GM19351 (cell line): ENCODE data around the gene CDK8.
"Not testable (repeated sequence)": the region's sequence is repeated elsewhere in the genome, so short reads cannot be mapped to it uniquely, and the experiment has no call there.

Experiments
- ATAC-seq: cut with Tn5 transposase; IDR thresholded peaks from one replicate; pipeline ENCODE4 v1.9.1; 2021; ENCODE audit warnings: mild to moderate bottlenecking, moderate library complexity; ENCODE audit not compliant: unreplicated experiment

Gene CDK8

DNA sequence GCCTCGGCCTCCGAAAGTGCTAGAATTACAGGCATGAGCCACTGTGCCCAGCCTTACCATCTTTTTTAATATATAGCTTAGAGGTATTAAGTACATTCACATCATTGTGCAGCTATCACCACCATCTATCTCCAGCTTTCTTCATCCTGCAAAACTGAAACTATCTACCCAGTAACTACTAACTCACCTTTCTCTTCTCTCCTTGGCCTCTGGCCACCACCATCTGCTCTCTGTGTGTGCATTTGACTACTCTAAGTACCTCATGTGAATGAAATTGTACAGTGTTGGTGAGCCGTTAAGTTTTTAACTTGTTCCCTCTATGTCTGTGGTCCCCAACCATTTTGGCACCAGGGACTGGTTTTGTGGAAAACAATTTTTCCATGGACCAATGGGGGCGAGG lies 56.1 kb downstream of the CDK8 start:
- no peak for ATAC-seq

DNA sequence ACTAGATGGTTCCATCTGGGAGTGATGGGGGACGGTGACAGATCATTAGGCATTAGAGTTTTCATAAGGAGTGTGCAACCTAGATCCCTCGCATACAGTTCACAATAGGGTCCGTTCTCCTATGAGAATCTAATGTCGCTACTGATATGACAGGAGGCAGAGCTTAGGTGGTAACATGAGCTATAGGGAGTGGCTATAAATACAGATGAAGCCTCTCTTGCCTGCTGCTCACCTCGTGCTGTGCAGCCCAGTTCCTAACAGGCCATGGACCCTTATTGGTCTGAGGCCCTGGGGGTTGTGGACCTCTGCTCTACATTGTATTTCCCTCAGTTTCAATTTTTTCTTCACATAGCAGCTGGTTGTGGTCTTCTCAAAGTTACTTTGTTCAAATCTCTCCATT lies 56.5 kb downstream of the CDK8 start:
- ATAC-seq, result no peak

DNA sequence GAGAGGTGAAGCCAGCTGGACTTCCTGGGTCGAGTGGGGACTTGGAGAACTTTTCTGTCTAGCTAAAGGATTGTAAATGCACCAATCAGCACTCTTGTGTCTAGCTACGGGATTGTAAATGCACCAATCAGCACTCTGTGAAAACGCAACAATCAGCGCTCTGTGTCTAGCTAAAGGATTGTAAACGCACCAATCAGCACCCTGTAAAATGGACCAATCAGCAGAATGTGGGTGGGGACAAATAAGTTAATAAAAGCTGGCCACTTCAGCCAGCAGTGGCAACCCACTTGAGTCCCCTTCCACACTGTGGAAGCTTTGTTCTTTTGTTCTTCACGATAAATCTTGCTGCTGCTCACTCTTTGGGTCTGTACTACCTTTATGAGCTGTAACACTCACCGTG lies 58.1 kb downstream of the CDK8 start:
- ATAC-seq, result not testable (repeated sequence)

DNA sequence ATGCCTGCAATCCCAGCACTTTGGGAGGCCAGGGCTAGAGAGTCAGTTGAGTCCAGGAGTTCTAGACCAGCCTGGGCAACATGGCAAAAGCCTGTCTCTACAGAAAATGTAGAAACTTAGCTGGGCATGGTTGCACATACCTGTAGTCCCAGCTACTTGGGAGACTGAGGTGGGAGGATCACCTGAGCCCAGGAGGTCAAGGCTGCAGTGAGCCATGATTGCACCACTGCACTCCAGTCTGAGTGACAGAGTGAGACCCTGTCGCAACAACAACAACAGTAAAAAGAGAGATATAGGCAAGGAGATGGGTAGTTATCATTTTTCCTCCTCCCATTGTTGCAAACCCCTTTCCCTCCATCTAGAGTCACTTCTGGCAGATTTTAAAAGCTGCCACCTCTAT lies 62.2 kb downstream of the CDK8 start:
- not testable (repeated sequence) for ATAC-seq

DNA sequence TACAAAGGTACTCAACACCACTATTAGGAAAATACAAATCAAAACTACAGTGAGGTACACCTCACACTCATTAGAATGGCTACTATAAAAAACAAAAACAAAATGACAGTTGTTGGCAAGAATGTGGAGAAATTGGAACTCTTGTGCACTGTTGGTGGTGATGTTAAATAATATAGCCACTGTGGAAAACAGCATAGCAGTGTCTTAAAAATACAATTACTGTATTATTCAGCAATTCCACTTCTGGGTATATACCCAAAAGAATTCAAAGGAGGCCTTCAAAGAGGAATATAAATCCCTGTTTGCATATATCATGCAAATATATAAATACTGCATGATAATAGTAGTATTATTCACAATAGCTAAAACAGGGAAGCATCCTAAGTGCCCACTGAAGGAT lies 66.8 kb downstream of the CDK8 start:
- no peak for ATAC-seq

DNA sequence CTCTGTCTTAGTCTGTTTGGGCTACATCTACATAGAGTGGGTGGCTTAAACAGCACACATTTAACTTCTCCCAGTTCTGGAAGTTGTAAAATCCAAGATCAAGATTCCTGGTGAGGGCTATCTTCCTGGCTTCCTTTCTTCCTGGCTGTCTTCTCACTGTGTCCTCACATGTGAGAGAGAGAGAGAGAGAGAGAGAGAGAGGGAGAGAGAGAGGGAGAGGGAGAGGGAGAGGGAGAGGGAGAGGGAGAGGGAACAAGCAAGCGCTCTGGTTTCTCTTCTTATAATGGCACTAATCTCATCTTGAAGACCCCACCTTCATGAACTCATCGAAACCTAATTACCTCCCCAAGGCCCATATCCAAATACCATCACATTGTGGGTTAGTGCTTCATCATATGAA lies 69.2 kb downstream of the CDK8 start:
- no peak for ATAC-seq

DNA sequence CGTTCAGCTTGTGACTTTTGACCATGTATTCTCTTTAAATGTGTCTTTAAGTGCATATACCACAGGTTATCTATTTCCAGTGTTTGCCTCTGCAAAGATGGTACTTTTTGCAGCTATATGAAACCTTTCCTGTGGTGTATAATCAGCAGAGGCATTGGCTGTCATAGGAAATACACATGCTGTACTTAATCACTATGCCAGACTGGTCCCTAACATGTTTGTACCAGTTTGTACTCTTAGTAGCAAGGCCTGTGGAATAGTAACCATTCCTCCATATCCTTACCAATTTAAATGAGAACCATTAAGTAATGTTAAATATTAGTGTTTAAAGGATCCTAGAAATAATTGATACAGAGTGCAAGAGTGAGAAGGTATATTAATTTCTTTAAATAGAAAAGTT lies 69.8 kb downstream of the CDK8 start:
- ATAC-seq, result no peak

DNA sequence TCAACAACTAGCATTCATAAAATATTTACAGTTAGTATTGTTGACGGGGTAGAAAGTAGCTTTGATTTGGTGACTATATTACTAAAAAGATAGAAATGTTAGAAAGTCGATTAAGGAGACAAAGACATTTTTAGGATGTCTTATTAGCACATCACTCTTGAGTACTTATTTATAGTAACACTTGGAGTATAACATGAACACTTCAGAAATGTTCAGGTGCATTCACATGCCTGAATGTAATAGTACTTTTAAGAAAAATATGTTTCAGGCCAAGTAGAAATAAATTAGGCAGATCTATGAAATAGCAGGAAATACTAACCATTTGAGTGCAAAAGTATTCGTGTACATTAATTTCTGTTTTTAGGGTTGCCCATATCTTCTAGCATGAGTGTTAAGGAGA lies 70.4 kb downstream of the CDK8 start:
- no peak for ATAC-seq

DNA sequence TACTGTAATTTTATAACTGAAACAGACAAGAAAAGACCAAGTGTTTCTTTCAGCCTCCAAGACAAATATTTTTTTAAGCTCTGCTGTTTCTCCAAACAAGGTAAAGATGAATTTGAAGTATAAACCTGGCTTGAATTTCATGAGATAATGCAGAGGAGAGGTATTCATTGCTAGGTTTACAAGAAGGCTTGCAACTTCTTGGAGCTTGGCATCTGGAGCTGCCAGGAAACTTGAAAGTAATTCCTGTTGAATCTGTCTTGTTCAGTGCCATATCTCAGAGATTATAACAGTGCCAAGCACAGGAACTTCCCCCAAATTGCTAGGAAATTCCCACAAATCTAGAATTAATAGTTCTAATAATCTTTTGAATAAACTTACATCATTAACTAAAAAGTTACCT lies 70.9 kb downstream of the CDK8 start:
- no peak for ATAC-seq

DNA sequence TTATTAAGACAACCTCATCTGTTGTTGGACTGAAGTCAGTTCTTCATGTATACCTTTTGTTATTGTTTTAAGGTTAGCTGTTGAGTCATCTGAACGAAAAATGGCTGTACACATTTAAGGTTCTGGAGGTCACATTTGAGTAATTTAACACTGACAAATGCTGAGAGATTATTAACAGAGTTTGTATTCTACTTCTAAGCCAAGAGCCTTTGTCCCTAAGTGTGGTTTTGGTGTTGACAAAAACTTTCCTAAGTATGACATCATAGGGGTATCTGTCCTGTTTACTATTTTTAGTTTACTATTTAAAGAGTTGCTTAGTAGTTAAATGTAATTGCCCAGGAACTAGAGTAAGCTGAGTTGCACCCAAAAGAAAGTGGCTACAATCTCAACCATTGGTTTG lies 71.9 kb downstream of the CDK8 start:
- ATAC-seq, result no peak

DNA sequence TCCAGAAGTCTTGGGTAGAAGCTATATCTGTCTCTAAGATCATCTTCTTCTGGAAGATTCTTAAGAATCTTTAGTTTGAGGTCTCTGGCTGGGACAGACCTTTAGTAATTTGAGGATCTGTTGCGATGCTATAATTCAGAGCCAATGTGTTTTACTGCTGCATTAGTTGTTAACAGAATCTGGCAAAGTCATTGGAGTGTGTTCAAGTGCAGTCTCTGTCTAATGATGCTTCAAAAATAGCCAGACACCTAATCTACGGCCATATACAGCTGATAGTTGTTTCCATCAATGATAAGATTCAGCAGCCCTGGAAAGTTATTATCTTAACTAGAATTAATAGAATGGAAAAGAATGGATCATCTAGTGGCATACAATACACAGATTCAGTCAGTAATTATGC lies 72.6 kb downstream of the CDK8 start:
- ATAC-seq, result no peak

DNA sequence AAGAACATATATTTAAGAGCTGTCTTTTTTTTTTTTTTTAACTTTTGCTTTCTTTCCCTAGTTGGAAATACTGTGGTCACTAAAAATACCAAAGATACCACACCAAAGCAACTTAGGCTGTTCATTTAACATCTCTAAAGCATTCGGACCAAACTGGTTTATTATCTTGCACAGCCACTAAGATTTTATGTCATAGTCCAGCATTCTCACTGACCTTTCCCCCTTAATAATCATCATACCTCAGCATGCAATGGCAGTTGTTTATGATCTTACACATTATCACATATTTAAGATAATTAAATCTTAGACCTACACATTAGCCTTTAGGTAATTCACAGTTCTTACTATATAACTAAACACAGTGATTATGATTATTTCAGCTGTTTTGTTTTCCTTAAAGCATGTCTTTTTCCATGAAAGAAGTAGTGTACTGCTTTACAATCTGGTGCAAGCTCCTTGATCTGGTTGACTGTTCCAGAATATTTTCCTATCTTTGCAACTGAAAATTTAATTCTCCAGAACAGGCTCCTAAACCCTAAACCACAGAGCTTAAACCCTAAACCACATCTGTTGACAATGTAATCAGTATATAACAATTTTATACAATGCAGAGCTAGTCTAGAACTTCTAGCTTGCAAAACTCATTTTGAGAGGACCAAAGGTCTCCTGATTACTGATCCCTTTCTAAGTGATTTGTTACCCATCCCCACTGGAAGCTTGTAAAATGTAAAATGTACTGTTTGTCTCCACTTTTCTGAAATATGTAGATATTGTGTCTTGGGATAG lies 74.2 kb downstream of the CDK8 start:
- ATAC-seq, result no peak

DNA sequence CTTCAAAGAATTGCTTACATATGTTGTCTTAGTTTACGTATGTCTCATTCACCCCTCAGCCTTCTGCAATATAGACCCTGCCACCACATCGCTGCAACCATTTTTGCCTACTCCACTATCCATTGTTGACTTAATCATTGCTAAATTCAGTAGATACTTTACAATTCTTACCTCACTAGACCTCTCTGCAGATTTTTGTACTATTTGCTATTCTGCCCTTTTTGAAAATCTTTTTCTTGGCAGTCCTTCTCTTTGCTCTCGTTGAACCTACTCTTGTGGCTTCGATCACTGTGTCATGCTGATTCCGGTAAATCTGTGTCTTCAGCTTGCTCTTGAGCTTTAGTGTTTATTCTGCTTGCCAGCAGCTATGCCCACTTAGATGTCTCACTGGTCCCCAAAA lies 81.2 kb downstream of the CDK8 start:
- ATAC-seq, result no peak

DNA sequence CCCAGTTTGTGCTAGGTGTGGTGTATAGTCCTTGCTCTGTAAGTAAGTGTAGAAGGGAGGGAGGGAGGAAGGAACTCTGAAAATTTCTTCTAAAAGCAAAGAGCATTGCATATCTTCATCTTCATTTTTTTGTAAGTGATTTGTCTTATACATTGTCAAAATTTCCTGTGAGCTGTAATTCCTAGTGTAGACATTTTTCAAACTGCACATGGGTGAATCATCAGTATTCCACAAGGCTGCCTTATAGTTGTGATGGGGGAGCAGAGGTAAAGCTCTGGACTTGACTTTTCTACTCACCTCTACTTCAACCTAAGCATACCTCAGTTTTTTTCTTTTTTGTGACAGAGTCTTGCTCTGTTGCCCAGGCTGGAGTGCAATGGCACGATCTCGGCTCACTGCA lies 86.9 kb downstream of the CDK8 start:
- no peak for ATAC-seq

DNA sequence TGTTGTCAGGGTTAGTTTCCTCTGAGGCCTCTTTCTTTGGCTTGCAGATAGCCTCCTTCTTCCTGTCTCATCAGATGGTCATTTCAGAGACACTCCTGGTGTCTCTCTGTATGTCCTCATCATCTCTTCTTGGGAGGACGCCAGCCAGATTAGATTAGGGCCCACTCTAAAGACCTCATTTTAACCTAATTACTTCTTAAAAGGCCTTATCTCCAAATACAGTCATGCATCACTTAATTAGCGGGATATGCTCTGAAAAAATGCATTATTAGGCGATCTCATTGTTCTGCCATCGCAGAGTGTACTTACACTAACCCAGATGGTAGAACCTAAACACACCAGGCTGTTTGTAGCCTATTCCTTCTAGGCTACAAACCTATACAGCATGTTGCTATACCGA lies 89.0 kb downstream of the CDK8 start:
- no peak for ATAC-seq

DNA sequence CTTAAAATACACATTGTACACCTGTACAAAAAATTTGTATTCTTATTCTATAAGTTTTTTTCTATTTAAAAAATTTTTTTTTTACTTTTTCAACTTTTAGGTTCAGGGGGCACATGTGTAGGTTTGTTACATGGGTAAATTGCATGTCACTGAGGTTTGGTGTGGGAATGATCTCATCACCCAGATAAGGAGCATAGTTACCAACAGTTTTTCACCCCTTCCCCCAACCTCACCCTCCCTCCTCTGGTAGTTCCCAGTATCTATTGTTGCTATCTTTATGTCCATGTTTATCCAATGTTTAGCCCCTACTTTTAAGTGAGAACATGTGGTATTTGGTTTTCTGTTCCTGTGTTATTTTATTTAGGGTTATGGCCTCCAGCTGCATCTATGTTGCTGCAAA lies 89.9 kb downstream of the CDK8 start:
- ATAC-seq, result no peak

DNA sequence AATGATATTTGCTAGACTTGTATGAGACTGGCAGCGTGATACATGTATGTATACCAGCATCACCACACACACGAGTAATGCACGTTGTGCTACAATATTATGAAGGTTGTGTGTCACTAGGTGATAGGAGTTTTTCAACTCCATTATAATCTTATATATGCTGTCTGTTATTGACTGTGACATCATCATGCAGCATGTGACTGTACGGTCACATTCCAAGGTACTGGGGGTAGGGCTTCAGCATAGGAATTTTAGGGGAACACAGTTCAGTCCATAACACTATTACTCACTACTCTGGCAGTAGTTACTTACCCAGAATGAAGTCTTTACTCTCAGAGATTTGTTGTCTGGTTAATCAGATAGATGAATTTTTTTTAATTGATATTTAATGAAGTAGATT lies 91.1 kb downstream of the CDK8 start:
- ATAC-seq, result no peak

DNA sequence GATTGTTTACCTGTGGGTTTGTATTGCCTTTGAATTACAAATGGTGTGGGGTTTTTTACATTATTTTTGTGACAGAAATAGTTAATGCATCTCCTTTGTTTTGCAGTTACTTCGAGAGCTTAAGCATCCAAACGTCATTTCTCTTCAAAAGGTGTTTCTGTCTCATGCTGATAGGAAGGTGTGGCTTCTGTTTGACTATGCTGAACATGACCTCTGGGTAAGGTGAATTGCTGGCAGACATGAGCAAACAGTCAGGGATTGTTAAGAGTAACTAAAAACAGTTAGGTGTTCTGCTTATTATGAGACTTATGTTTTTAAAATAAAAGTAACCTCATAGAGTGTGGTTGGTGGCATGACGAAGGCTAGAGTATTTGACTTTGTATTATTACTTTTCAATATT lies 95.0 kb downstream of the CDK8 start:
- ATAC-seq, result no peak

DNA sequence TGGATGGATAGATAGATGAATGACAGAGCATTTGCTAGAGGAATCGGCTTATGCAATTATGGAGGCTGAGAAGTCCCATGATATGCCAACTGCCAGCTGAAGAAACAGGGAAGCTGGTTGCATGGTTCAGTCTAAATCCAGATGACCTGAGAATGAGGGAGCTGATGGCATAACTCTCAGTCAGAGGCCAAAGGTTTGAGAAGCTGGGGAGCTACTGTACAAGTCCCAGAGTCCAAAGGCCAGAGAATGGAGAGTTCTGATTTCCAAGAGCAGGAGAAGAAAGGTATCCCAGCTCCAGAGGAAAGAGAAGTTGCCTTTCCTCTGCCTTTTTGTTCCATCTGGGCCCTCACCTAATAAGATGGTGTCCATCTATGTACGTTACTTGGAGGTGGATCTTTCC lies 108.3 kb downstream of the CDK8 start:
- ATAC-seq, result no peak

DNA sequence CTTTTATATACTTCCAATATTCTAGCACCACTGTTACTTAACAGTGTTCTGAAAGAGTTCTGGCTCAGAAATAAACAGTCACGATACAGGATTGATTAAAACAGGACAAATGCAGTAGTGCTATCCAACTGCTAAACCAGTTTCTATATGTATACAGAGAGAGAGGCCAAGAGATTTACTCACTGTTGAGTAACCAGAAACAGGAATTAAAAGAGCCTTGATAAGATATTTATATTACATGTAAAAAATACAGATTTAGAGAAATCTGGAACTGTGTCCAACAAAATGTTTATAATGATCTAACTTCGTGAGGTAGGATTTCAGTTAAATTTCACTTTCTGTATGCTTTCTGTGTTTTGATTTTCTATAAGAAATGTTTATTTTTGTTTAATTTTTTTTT lies 116.6 kb downstream of the CDK8 start:
- ATAC-seq, result no peak

DNA sequence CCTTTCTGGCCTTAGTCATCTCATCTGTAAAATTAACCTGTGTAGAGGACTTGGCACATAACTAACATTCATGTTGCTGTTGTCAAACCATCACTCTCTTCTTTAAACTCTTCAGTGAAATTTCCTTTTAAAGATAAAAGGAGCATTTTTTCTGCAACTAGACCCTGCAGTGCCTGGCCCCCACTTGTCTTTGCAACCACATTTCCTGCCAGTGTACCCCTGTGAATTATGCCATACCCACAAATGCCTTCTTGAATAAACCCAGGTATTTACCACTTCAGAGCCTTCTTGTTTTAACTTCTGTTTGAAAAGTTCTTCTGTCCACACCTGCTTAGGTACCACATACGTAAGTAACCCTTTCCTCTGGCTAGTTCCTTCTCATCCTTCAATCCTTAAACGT lies 118.8 kb downstream of the CDK8 start:
- ATAC-seq, result no peak

DNA sequence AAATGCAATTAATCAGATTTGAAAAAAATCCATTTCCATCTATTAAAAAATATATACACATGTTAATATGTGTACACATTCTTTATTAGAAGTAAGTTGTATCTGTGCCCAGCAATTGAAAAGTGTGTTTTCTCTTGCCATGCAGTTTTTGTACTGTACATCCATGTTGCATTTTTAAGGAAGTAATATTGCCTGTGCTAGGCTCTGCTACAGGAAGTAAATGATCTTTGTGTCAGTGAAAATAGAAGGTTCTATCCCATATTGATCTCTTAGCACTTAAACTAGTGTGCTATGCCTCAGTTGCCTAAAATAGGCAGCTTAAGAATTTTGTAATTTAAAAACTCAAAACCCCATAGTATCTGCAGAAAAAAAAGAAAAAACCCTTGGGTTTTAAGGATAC lies 122.5 kb downstream of the CDK8 start:
- no peak for ATAC-seq

DNA sequence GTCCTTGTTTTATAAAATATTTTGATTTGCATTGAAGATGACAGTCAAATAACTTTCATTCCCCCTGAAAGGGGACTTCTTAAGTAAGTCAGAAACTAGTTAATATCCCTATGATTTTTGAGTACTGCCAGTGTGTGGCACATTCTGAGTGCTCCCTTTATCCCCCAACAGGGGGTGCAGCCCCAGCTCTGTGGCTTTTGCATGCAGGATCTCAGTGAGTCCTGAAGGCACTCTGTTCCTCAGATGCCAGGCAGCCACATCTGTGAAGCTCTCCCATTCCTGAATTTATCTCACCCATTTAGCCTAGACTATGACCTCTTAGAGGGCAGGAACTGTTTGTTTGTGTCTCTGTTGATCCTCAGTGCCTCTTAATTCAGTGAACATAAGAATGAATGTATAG lies 123.1 kb downstream of the CDK8 start:
- ATAC-seq, result no peak
